GM18867 (cell line): Measurements from ENCODE around the gene UVRAG.

Experiments
- ATAC-seq: cut with Tn5 transposase; IDR thresholded peaks from one replicate; pipeline ENCODE4 v1.9.1; 2021; ENCODE audit warnings: mild to moderate bottlenecking, moderate library complexity; ENCODE audit not compliant: unreplicated experiment

Gene UVRAG

GRCh38 chr11:76131671-76132631, 316.9 kb downstream of the UVRAG start:
- no peak for ATAC-seq

GRCh38 chr11:76134239-76134638, 319.2 kb downstream of the UVRAG start:
- ATAC-seq: no peak

GRCh38 chr11:76135491-76135890, 320.5 kb downstream of the UVRAG start:
- ATAC-seq: no peak

GRCh38 chr11:76139314-76139713, 324.3 kb downstream of the UVRAG start:
- ATAC-seq: no peak

GRCh38 chr11:76140912-76141574, 326.0 kb downstream of the UVRAG start:
- no peak for ATAC-seq

- ATAC-seq: no peak
Measured at GRCh38 chr11:76141901-76142588, 327.0 kb downstream of the UVRAG start.

- ATAC-seq: no peak
Measured at GRCh38 chr11:76143274-76143673, 328.3 kb downstream of the UVRAG start.

GRCh38 chr11:76147106-76147740, 332.2 kb downstream of the UVRAG start:
- ATAC-seq: no peak

GRCh38 chr11:76148231-76148630, 333.2 kb downstream of the UVRAG start:
- no peak for ATAC-seq

GRCh38 chr11:76148941-76149613, 334.1 kb downstream of the UVRAG start:
- no peak for ATAC-seq

- ATAC-seq: no peak
Measured at GRCh38 chr11:76149713-76150112, 334.7 kb downstream of the UVRAG start.

- ATAC-seq: no peak
Measured at GRCh38 chr11:76150141-76150540, 335.1 kb downstream of the UVRAG start.

- ATAC-seq: no peak
Measured at GRCh38 chr11:76151556-76152085, 336.6 kb downstream of the UVRAG start.

- ATAC-seq: peak; percentile 62
Measured at GRCh38 chr11:76152086-76152681, 337.2 kb downstream of the UVRAG start.

GRCh38 chr11:76152741-76153570, 337.9 kb downstream of the UVRAG start:
- peak; percentile 70 for ATAC-seq

- no peak for ATAC-seq
Measured at GRCh38 chr11:76153571-76153923, 338.5 kb downstream of the UVRAG start.

GRCh38 chr11:76155500-76156227, 340.7 kb downstream of the UVRAG start:
- ATAC-seq: no peak

GRCh38 chr11:76156971-76157427, 342.0 kb downstream of the UVRAG start:
- ATAC-seq: no peak
